ENCODE results near the gene DNAJB5. TPM values are rescaled to one million over a fixed set of nuclear protein-coding genes. Genes with fewer than 3 reads are reported as not detected.
A peak's percentile ranks its signal among the peaks of the same experiment; 100 is the strongest.

Gene DNAJB5
- total RNA-seq, 5 donors from 2014 or later (not counting 1 experiment from before 2014, with no cell fraction given): 1.3 to 2.4 (median 1.7) TPM

DNA sequence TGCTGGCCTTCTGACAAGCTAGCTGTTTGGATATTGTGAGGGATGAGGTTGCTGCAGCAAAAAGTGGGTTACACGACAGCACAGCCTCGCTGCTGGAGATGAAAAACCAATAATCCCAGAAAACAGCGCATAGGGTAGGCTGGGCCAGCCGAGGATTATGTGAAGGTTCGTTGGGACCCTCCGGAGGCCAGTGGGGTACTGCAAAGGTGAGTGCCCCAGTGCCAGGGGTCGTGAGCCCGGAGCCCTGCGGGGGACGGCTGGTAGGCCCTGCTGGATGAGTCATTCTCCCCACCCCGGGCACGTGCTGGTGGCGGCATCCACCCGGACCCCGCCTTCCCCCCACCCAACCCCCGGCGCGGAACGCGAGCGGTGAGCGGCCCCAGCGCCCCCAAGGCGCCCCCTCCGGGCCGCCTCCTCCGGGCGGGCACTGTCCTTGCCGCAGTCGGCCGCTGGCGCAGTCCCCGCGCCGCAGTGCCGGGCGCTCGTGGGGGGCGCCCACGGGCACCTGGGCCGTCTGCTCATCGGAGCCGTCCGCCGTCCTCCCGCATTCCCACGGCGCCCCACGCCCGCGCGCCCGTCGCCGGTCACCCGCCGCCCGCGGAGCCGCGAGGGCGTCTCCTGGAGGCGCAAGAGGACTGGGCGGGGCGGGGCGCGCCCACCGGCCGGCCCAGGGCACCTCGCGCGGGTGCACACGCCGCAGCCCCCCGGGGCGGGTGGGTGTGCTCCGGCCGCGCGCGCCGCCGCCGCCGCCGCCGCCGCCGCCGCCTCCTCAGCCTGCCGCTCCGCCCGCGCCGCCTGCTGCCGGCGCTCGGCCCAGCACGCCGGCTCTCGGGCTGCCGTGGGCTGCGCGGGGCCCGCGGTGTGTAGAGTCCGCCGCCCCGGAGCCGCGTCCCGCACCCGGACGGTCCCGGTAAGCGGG, 31.8 kb upstream of the DNAJB5 start, which contains the start of gene PHF24:
Gene PHF24, plus strand, starts transcription at position 794 of the 919 bp plus-strand sequence. CDS start 13,014 bp downstream, outside the sequence.
- H3K4me3 Mint-ChIP-seq: peak within 1 kb of the TSS; percentile 62 to 65 (median 63)

DNA sequence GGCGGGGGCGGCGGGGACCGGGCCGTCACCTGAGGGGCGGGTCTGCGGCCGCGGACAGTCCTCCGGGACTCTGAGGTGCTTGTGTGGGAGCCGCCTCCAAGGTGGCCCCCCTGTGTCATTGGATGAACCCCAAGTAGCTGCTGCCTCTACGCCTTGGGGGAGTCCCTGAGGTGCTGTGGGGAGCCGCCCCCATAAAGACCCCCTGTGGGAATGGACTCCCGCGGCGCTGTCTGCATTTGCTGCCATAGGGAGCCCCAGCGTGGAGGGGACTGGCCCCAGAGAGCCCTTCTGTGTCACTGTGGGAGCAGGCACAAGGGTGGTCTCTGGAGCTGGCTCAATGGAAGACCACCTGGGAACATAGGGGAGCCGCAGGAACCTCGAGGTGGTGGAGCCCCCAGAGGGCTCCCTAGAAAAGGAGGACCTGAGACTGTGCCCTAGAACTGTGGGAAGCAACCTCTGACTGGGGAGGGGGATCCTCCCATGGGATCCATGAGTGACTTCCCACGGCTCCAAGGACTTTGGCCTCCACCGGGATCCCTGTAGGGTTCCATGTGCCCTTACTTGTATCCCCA, 31.0 kb upstream of the DNAJB5 start:
- Mint-ChIP-seq H3K4me3 (peak overlapping the region; percentile 39 to 43 (median 39)), H3K27me3 (peaks cover 49 to 63% of the 10 kb centered on the region in 2 donors), H3K36me3 (no peaks in the 10 kb centered on the region), H3K27ac (no peak overlapping the region), H3K4me1 (peaks cover 0 to 3% (median 3%) of the 10 kb centered on the region in 3 donors), H3K9me3 (no peaks in the 10 kb centered on the region)
- no peaks in the 10 kb centered on the region for H3K36me3 ChIP-seq (ENCODE audit: control insufficient read depth in 2 of 2, extremely low read depth in 1 of 2, insufficient read depth in 1 of 2, low read length in 1 of 2)
- DNase-seq (no peak), ATAC-seq (replicated peaks in 1 of 4) (peak in 1 of 4 experiments; percentile 31)
- ChIA-PET CTCF (no interaction called here), POLR2A (no interaction called here)
- H3K4me1 ChIP-seq (ENCODE audit: control insufficient read depth in 1 of 2, extremely low read depth in 1 of 2, insufficient read depth in 2 of 2, low read length in 2 of 2): peaks cover 0 to 9% of the 10 kb centered on the region in 2 experiments
- no peak overlapping the region for H3K4me3 ChIP-seq (ENCODE audit: control insufficient read depth in 1 of 2, extremely low read depth in 1 of 2, low read length in 1 of 2)
- WGBS (ENCODE audit: insufficient coverage): 12% methylated on average over 18 of the region's 21 CpGs
- no peaks in the 10 kb centered on the region for H3K9me3 ChIP-seq
- H3K27me3 ChIP-seq (replicated peaks in 1 of 2; ENCODE audit: control insufficient read depth in 2 of 2, extremely low read depth in 1 of 2, insufficient read depth in 2 of 2, low read length in 1 of 2): peaks cover 11 to 32% of the 10 kb centered on the region in 2 experiments
- no peak overlapping the region for H3K27ac ChIP-seq (ENCODE audit: low read length)

More for the DNA sequence above, 31.8 kb upstream of the DNAJB5 start, which contains the start of gene PHF24:
- 2% methylated on average over 99 of the region's 116 CpGs for WGBS (ENCODE audit: insufficient coverage)
- Histone ChIP-seq H3K27ac (ENCODE audit: low read length) (no peak within 1 kb of the TSS), H3K27me3 (replicated peaks in 1 of 2; ENCODE audit: control insufficient read depth in 2 of 2, extremely low read depth in 1 of 2, insufficient read depth in 2 of 2, low read length in 1 of 2) (peaks cover 11 to 29% of the 10 kb centered on the region in 2 experiments), H3K36me3 (ENCODE audit: control insufficient read depth in 2 of 2, extremely low read depth in 1 of 2, insufficient read depth in 1 of 2, low read length in 1 of 2) (no peaks in the 10 kb centered on the region), H3K9me3 (no peaks in the 10 kb centered on the region), H3K4me1 (ENCODE audit: control insufficient read depth in 1 of 2, extremely low read depth in 1 of 2, insufficient read depth in 2 of 2, low read length in 2 of 2) (peaks cover 0 to 9% of the 10 kb centered on the region in 2 experiments), H3K4me3 (ENCODE audit: control insufficient read depth in 1 of 2, extremely low read depth in 1 of 2, low read length in 1 of 2) (peak within 1 kb of the TSS in 1 of 2 donors; percentile 21)
- Mint-ChIP-seq H3K36me3 (no peaks in the 10 kb centered on the region), H3K27ac (no peak within 1 kb of the TSS), H3K27me3 (peaks cover 49 to 61% of the 10 kb centered on the region in 2 donors), H3K4me1 (peaks cover 0 to 3% (median 3%) of the 10 kb centered on the region in 3 donors), H3K9me3 (no peaks in the 10 kb centered on the region)
- peak in 16 of 35 experiments; percentile 3 to 51 (median 11) for DNase-seq
- POLR2A ChIA-PET: no interaction called here
- CTCF ChIA-PET: no interaction called here
- ATAC-seq (replicated peaks in 1 of 4): peak; percentile 78 to 90 (median 82)

DNA sequence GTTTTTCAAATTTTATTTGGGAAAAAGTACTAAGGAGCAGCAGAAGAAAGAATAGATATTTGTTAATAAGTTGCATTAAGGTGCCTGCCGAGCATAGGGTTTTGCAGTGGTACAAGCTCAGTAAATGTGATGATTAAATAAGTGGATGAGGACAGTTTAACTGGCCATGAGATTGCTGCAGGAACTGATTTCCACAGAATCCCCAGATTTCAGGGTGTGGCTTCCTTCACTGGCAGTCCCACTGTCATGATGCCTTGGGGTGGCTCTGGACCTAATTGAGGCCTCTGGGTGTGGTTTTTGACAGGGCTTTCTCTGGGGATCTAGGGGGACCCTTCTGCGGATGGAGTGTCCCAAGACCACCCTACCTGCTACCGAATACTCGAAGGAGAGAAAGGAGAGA, 30.1 kb upstream of the DNAJB5 start:
- Mint-ChIP-seq H3K4me3 (no peak overlapping the region), H3K27me3 (peaks cover 50 to 63% of the 10 kb centered on the region in 2 donors), H3K4me1 (peaks cover 0 to 3% (median 3%) of the 10 kb centered on the region in 3 donors), H3K36me3 (no peaks in the 10 kb centered on the region), H3K9me3 (no peaks in the 10 kb centered on the region), H3K27ac (no peak overlapping the region)
- Histone ChIP-seq H3K36me3 (ENCODE audit: control insufficient read depth in 2 of 2, extremely low read depth in 1 of 2, insufficient read depth in 1 of 2, low read length in 1 of 2) (no peaks in the 10 kb centered on the region), H3K27me3 (replicated peaks in 1 of 2; ENCODE audit: control insufficient read depth in 2 of 2, extremely low read depth in 1 of 2, insufficient read depth in 2 of 2, low read length in 1 of 2) (peaks cover 8 to 28% of the 10 kb centered on the region in 2 experiments), H3K27ac (ENCODE audit: low read length) (no peak overlapping the region), H3K9me3 (no peaks in the 10 kb centered on the region), H3K4me1 (ENCODE audit: control insufficient read depth in 1 of 2, extremely low read depth in 1 of 2, insufficient read depth in 2 of 2, low read length in 2 of 2) (peaks cover 0 to 9% of the 10 kb centered on the region in 2 experiments), H3K4me3 (ENCODE audit: control insufficient read depth in 1 of 2, extremely low read depth in 1 of 2, low read length in 1 of 2) (no peak overlapping the region)
- DNase-seq (no peak), ATAC-seq (replicated peaks in 1 of 4) (no peak)
- POLR2A ChIA-PET: interaction anchor here in 1 of 2 donors (0.7 kb wide), 1 partner anchor 1009 kb away, joined by 3 read pairs; no protein-coding TSS in a partner anchor
- CTCF ChIA-PET: no interaction called here
- 100% methylated on average over 2 of the region's 4 CpGs for WGBS (ENCODE audit: insufficient coverage)

DNA sequence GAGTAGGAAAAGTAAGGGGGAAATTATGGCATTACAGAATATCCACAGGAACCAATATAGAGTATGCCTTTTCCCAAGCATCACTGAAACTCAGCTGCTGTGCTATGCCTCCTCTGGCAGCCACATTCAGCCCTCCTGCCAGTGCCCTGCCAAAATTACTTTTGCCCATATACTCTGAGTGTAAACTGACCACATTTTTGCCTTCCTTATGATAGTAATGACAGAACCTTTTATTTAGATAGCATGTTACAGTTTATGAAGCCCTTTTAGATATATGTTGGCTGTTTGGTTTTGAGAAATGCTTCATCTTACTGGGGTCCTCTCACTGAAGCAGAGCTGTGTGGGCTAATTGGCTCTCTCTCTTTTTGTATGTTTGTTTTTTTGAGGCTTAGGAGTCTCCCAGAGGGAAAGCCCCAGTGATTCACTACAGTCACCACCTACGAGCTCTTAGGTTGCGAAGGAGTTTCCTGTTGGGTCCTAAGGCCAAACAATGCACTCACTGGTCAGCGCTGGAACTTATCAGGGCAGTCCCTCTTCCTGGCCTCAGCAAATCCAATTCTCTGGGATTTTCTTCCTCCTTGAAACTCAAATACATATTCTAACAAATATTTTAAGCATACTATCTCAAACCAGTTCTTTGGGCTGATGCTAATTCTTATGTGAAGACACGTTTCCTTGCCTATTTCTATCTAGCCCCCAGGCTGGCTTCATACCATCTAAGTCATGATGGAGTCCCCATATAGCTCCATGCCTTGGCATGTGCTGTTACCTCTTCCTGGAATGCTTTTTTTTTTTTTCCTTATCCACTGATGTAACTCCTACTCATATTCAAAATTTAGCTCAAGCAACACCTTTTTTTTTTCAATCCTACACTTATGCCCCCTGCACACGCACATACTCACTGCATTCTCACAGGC, 27.7 kb upstream of the DNAJB5 start:
- Histone ChIP-seq H3K36me3 (ENCODE audit: control insufficient read depth in 2 of 2, extremely low read depth in 1 of 2, insufficient read depth in 1 of 2, low read length in 1 of 2) (no peaks in the 10 kb centered on the region), H3K27ac (ENCODE audit: low read length) (no peak overlapping the region), H3K9me3 (no peaks in the 10 kb centered on the region), H3K27me3 (replicated peaks in 1 of 2; ENCODE audit: control insufficient read depth in 2 of 2, extremely low read depth in 1 of 2, insufficient read depth in 2 of 2, low read length in 1 of 2) (peaks cover 8 to 29% of the 10 kb centered on the region in 2 experiments), H3K4me1 (ENCODE audit: control insufficient read depth in 1 of 2, extremely low read depth in 1 of 2, insufficient read depth in 2 of 2, low read length in 2 of 2) (peaks cover 0 to 9% of the 10 kb centered on the region in 2 experiments), H3K4me3 (ENCODE audit: control insufficient read depth in 1 of 2, extremely low read depth in 1 of 2, low read length in 1 of 2) (no peak overlapping the region)
- ChIA-PET CTCF (interaction anchor here in 1 of 2 donors (0.7 to 0.8 kb wide), 2 partner anchors 62 to 77 kb away, joined by 3 to 4 read pairs; no protein-coding TSS in a partner anchor), POLR2A (no interaction called here)
- ATAC-seq (replicated peaks in 1 of 4) (no peak), DNase-seq (no peak)
- Mint-ChIP-seq H3K36me3 (no peaks in the 10 kb centered on the region), H3K27ac (no peak overlapping the region), H3K4me3 (no peak overlapping the region), H3K27me3 (peaks cover 57 to 60% of the 10 kb centered on the region in 2 donors), H3K9me3 (no peaks in the 10 kb centered on the region), H3K4me1 (peaks cover 0 to 3% (median 3%) of the 10 kb centered on the region in 3 donors)
- WGBS (ENCODE audit: insufficient coverage): 18% methylated on average over 3 of the region's 5 CpGs

DNA sequence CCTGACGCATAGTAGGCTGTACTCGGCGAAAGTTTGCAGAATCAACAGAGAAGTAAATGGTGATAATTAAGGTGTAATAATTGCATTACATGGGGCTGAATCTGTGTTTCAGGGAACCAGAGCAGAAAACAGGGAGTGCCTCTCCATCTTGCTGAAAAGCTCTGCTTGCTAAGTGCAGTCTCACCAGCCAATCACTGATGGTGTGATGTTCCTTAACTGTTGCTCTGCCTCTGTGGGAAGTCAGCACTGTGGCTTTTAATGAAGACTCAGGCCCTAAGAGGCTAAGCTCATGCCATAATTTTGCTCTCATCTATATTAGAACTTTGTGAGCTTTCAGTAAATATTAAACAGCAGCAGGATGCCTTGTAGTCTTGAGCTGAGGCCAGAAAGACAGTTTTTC, 27.0 kb upstream of the DNAJB5 start:
- no peak overlapping the region for H3K27ac ChIP-seq (ENCODE audit: low read length)
- DNase-seq: no peak
- no peaks in the 10 kb centered on the region for H3K9me3 Mint-ChIP-seq
- H3K36me3 Mint-ChIP-seq: no peaks in the 10 kb centered on the region
- WGBS (ENCODE audit: insufficient coverage): no CpG with 5 or more reads among the region's 3 CpGs
- no peak overlapping the region for H3K27ac Mint-ChIP-seq
- H3K27me3 Mint-ChIP-seq: peaks cover 56 to 63% of the 10 kb centered on the region in 2 donors
- H3K4me3 Mint-ChIP-seq: no peak overlapping the region
- ChIA-PET POLR2A (no interaction called here), CTCF (interaction anchor here (0.6 to 0.8 kb wide), 2 partner anchors 63 to 118 kb away, joined by 3 read pairs; no protein-coding TSS in a partner anchor)
- no peak overlapping the region for H3K4me3 ChIP-seq (ENCODE audit: control insufficient read depth in 1 of 2, extremely low read depth in 1 of 2, low read length in 1 of 2)
- no peak for ATAC-seq (replicated peaks in 1 of 4)
- H3K4me1 Mint-ChIP-seq: no peaks in the 10 kb centered on the region
- no peaks in the 10 kb centered on the region for H3K9me3 ChIP-seq
- peaks cover 3 to 28% of the 10 kb centered on the region in 2 experiments for H3K27me3 ChIP-seq (replicated peaks in 1 of 2; ENCODE audit: control insufficient read depth in 2 of 2, extremely low read depth in 1 of 2, insufficient read depth in 2 of 2, low read length in 1 of 2)
- H3K4me1 ChIP-seq (ENCODE audit: control insufficient read depth in 1 of 2, extremely low read depth in 1 of 2, insufficient read depth in 2 of 2, low read length in 2 of 2): peaks cover 0 to 6% of the 10 kb centered on the region in 2 experiments
- no peaks in the 10 kb centered on the region for H3K36me3 ChIP-seq (ENCODE audit: control insufficient read depth in 2 of 2, extremely low read depth in 1 of 2, insufficient read depth in 1 of 2, low read length in 1 of 2)
